ENCODE results near the gene LDB2. TPM values are rescaled to one million over a fixed set of nuclear protein-coding genes. Genes with fewer than 3 reads are reported as not detected.
A peak's percentile ranks its signal among the peaks of the same experiment; 100 is the strongest.

The LDB2 gene
- total and polyA plus RNA-seq, 2 donors (not counting 3 experiments of a cell fraction or from before 2014, with no cell fraction given) = 127 to 223 TPM

- Histone ChIP-seq H3K79me2 (ENCODE audit: control insufficient read depth, insufficient read depth, low read length) (no peaks in the 10 kb centered on the region), H3K27me3 (ENCODE audit: control insufficient read depth in 2 of 2, insufficient read depth in 2 of 2, low read length in 2 of 2) (no peaks in the 10 kb centered on the region), H3K9me1 (replicated peaks; ENCODE audit: control insufficient read depth, extremely low read depth, insufficient read depth, low read length) (no peaks in the 10 kb centered on the region), H3K27ac (ENCODE audit: insufficient read depth, low read depth, low read length) (no peak overlapping the region), H3K9ac (replicated peaks; ENCODE audit: extremely low read depth, insufficient read depth, low read length) (no peak overlapping the region), H3K4me3 (replicated peaks in 1 of 3; ENCODE audit: insufficient read depth in 1 of 3, low read depth in 1 of 3, low read length in 3 of 3) (no peak overlapping the region), H3K36me3 (ENCODE audit: control insufficient read depth in 2 of 2, extremely low read depth in 1 of 2, insufficient read depth in 2 of 2, low read length in 2 of 2) (no peaks in the 10 kb centered on the region), H2AFZ (ENCODE audit: low read depth, low read length) (no peak overlapping the region), H3K4me1 (ENCODE audit: control insufficient read depth, extremely low read depth, insufficient read depth, low read length) (peaks cover 9% of the 10 kb centered on the region), H3K9me3 (replicated peaks; ENCODE audit: control insufficient read depth, insufficient read depth, low read length) (no peaks in the 10 kb centered on the region), H4K20me1 (replicated peaks; ENCODE audit: control insufficient read depth, extremely low read depth, insufficient read depth, low read length) (no peaks in the 10 kb centered on the region), H3K4me2 (ENCODE audit: insufficient read depth, low read length) (no peak overlapping the region)
- dilution Hi-C loops (cut with MboI; ENCODE audit: extremely low pct_ligation_motif_present, low sequenced_read_pairs) = no loop called here
- TF ChIP-seq JUN (IDR thresholded peaks at IDR 0.05; ENCODE audit: borderline replicate concordance, insufficient read depth, insufficient read length, low read depth) (peak; percentile 47), POLR2AphosphoS5 (IDR thresholded peaks at IDR 0.05; ENCODE audit: insufficient read depth, low read depth, low read length) (no peak)
- intact Hi-C loops (cut with micrococcal nuclease) = no loop called here
- peak; percentile 52 for FAIRE-seq
- BruUV-seq (replicated peaks) = no TSS peak
- DNase-seq (ENCODE audit: low read depth, low spot score) = peak; percentile 51
- ChIA-PET CTCF (no interaction called here), POLR2A (no interaction called here)
These were observed 270.4 kb downstream of the LDB2 start for GRCh38 chr4:16627999-16628398.

- TF ChIP-seq, protein P1, sequence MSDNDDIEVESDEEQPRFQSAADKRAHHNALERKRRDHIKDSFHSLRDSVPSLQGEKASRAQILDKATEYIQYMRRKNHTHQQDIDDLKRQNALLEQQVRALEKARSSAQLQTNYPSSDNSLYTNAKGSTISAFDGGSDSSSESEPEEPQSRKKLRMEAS (IDR thresholded peaks at IDR 0.05; ENCODE audit: insufficient read depth, insufficient read length) = no peak
- TF ChIP-seq JUN (IDR thresholded peaks at IDR 0.05; ENCODE audit: borderline replicate concordance, insufficient read depth, insufficient read length, low read depth) = peak; percentile 66
- Histone ChIP-seq H3K27me3 (ENCODE audit: control insufficient read depth in 2 of 2, insufficient read depth in 2 of 2, low read length in 2 of 2) (no peaks in the 10 kb centered on the region), H3K27ac (ENCODE audit: insufficient read depth, low read depth, low read length) (no peak overlapping the region), H2AFZ (ENCODE audit: low read depth, low read length) (no peak overlapping the region), H4K20me1 (replicated peaks; ENCODE audit: control insufficient read depth, extremely low read depth, insufficient read depth, low read length) (no peaks in the 10 kb centered on the region), H3K9me3 (replicated peaks; ENCODE audit: control insufficient read depth, insufficient read depth, low read length) (no peaks in the 10 kb centered on the region), H3K36me3 (ENCODE audit: control insufficient read depth in 2 of 2, extremely low read depth in 1 of 2, insufficient read depth in 2 of 2, low read length in 2 of 2) (no peaks in the 10 kb centered on the region), H3K4me3 (replicated peaks in 1 of 3; ENCODE audit: insufficient read depth in 1 of 3, low read depth in 1 of 3, low read length in 3 of 3) (no peak overlapping the region), H3K9me1 (replicated peaks; ENCODE audit: control insufficient read depth, extremely low read depth, insufficient read depth, low read length) (no peaks in the 10 kb centered on the region), H3K9ac (replicated peaks; ENCODE audit: extremely low read depth, insufficient read depth, low read length) (no peak overlapping the region), H3K4me2 (ENCODE audit: insufficient read depth, low read length) (peak overlapping the region; percentile 17), H3K4me1 (ENCODE audit: control insufficient read depth, extremely low read depth, insufficient read depth, low read length) (peaks cover 9% of the 10 kb centered on the region), H3K79me2 (ENCODE audit: control insufficient read depth, insufficient read depth, low read length) (no peaks in the 10 kb centered on the region)
- no TSS peak for BruUV-seq (replicated peaks)
- DNase-seq (ENCODE audit: low read depth, low spot score) (peak; percentile 59), FAIRE-seq (peak; percentile 67)
- ChIA-PET CTCF (no interaction called here), POLR2A (no interaction called here)
- dilution Hi-C loops (cut with MboI; ENCODE audit: extremely low pct_ligation_motif_present, low sequenced_read_pairs) (no loop called here), intact Hi-C loops (cut with micrococcal nuclease) (no loop called here)
These were observed 271.5 kb downstream of the LDB2 start for GRCh38 chr4:16626945-16627344.
